K562 (cell line): ENCODE data around the gene ADPGK. TPM values are rescaled to one million over a fixed set of nuclear protein-coding genes. Genes with fewer than 3 reads are reported as not detected.

Experiments used
- ATAC-seq: fragments of 200-7000 bp; cut with Tn5 transposase; 3 replicates; pipeline ENCODE4 v1.9.1; 2020; ENCODE audit warnings: moderate library complexity
- BruUV-seq: library from RNA; stranded (reverse); fragments of 400-500 nt; replicated peaks from 2 replicates; lab custom pipeline; 2021; lab: Mats Ljungman, UMichigan
- CTCF ChIA-PET: fragments of 300-600 bp; formaldehyde crosslinking; extraction: SDS; loops from one replicate; lab custom pipeline; 2021; ENCODE audit warnings: low intra/inter-chr PET ratio; lab: Yijun Ruan, JAX
- POLR2A ChIA-PET: fragments of 300-600, 350-650 bp; sonication (Branson Sonifier 250); formaldehyde crosslinking; extraction: SDS; loops from one replicate; lab custom pipeline; 2021; ENCODE audit warnings: antibody characterized with exemption, inconsistent platforms; lab: Yijun Ruan, JAX
- DNase-seq, 4 experiments: peaks; one replicate each; pipeline versions ENCODE4 v3.0.0 to v3.0.0-alpha.2; 2011 to 2018; ENCODE audit warnings: low spot score in 3 of 4, mixed read lengths in 3 of 4; ENCODE audit errors: extremely low read depth in 1 of 4
- FAIRE-seq: peaks from 2 replicates; lab custom pipeline; 2011; peaks lifted over from hg19 to GRCh38; lab: Jason Lieb, UNC
- H2AFZ ChIP-seq: 2 replicates; pipeline ENCODE4 v1.6.0; 2011; ENCODE audit warnings: low read depth, low read length, control low read depth, inconsistent platforms
- H3K27ac ChIP-seq: fragments of 200-600 bp; 3 replicates; pipeline ENCODE4 v1.8.0; 2011; ENCODE audit warnings: low read depth, mild to moderate bottlenecking, control low read depth, inconsistent platforms, low read length, moderate library complexity, mixed read lengths; ENCODE audit errors: extremely low read depth
- H3K27me3 ChIP-seq, 2 experiments: fragments of 300-600 bp in 1 of 2; 2 replicates in 1 of 2; 3 replicates in 1 of 2; pipeline versions ENCODE4 v1.6.0 to v1.8.0; 2011; ENCODE audit warnings: inconsistent platforms in 2 of 2, low read length in 2 of 2, mild to moderate bottlenecking in 1 of 2, mixed read lengths in 1 of 2, moderate library complexity in 1 of 2; ENCODE audit not compliant: control insufficient read depth in 2 of 2, insufficient read depth in 2 of 2
- H3K36me3 ChIP-seq: fragments of 300-600 bp; 3 replicates; pipeline ENCODE4 v1.8.0; 2011; ENCODE audit warnings: mild to moderate bottlenecking, low read length, inconsistent platforms; ENCODE audit not compliant: control insufficient read depth, insufficient read depth
- H3K4me1 ChIP-seq, 2 experiments: fragments of 200-600 bp in 1 of 2; replicated peaks in 1 of 2; 2 replicates in 1 of 2; 3 replicates in 1 of 2; pipeline versions ENCODE4 v1.5.1 to v1.8.0; 2011; ENCODE audit warnings: inconsistent platforms in 2 of 2, low read length in 2 of 2, mild to moderate bottlenecking in 1 of 2, mixed read lengths in 1 of 2, moderate library complexity in 1 of 2; ENCODE audit not compliant: control insufficient read depth in 2 of 2, insufficient read depth in 2 of 2
- H3K4me2 ChIP-seq: 2 replicates; pipeline ENCODE4 v1.6.1; 2011; ENCODE audit warnings: low read length, control low read depth, inconsistent platforms, mixed read lengths; ENCODE audit not compliant: insufficient read depth
- H3K4me3 ChIP-seq: fragments of 200-600 bp; sonication (generic), shearing (Covaris generic); 2 replicates; pipeline ENCODE4 v1.5.1; 2016; ENCODE audit warnings: control low read depth, inconsistent platforms
- H3K79me2 ChIP-seq: fragments of 200-600 bp; 3 replicates; pipeline ENCODE4 v1.8.0; 2011; ENCODE audit warnings: low read length, inconsistent platforms; ENCODE audit not compliant: control insufficient read depth, insufficient read depth
- H3K9ac ChIP-seq, 2 experiments: 2 replicates each; pipeline versions ENCODE4 v1.6.0 to v1.6.1; 2011; ENCODE audit warnings: low read depth in 2 of 2, low read length in 2 of 2, control low read depth in 1 of 2, inconsistent platforms in 1 of 2, mild to moderate bottlenecking in 1 of 2, mixed read lengths in 1 of 2; ENCODE audit not compliant: insufficient read depth in 1 of 2
- H3K9me1 ChIP-seq: one replicate; pipeline ENCODE4 v1.6.0; 2011; ENCODE audit warnings: inconsistent platforms, mild to moderate bottlenecking, low read length, moderate library complexity; ENCODE audit not compliant: control insufficient read depth, insufficient read depth
- H3K9me3 ChIP-seq: replicated peaks from 2 replicates; pipeline ENCODE4 v1.5.1; 2011; ENCODE audit warnings: low read depth, low read length, inconsistent platforms; ENCODE audit not compliant: control insufficient read depth, insufficient read depth
- H4K20me1 ChIP-seq: replicated peaks from 2 replicates; pipeline ENCODE4 v1.6.1; 2011; ENCODE audit warnings: low read length, inconsistent platforms, mixed read lengths; ENCODE audit not compliant: control insufficient read depth, insufficient read depth
- CREB3 ChIP-seq: fragments of 450-650 bp; conservative IDR thresholded peaks from 2 replicates; pipeline ENCODE4 v1.6.1; 2016; ENCODE audit warnings: missing genetic modification characterization, low read depth, mild to moderate bottlenecking, missing compliant biosample characterization, moderate library complexity
- CXXC5 ChIP-seq: fragments of 250-450 bp; sonication (Bioruptor Pico); IDR thresholded peaks from 2 replicates; pipeline ENCODE4 v1.8.0; 2022; ENCODE audit warnings: inconsistent platforms, mild to moderate bottlenecking, moderate library complexity
- FOXA3 ChIP-seq, 2 experiments: fragments of 450-650 bp in 1 of 2; sonication (generic) in 1 of 2; formaldehyde crosslinking; IDR thresholded peaks in 1 of 2; conservative IDR thresholded peaks in 1 of 2; 2 replicates each; pipeline versions ENCODE4 v1.4.0 to v1.8.0; 2020 to 2022; ENCODE audit warnings: mild to moderate bottlenecking in 2 of 2, missing genetic modification reagents in 1 of 2
- PRDM10 ChIP-seq: fragments of 450-650 bp; IDR thresholded peaks from 2 replicates; pipeline ENCODE4 v1.6.1; 2018; ENCODE audit not compliant: partially characterized antibody
- TAL1 ChIP-seq: fragments of 450-650 bp; IDR thresholded peaks from 2 replicates; pipeline ENCODE4 v1.6.1; 2016; ENCODE audit warnings: mild to moderate bottlenecking
- ZC3H4 ChIP-seq: sonication (generic); formaldehyde crosslinking; IDR thresholded peaks from 2 replicates; pipeline ENCODE4 v1.9.0; 2021; ENCODE audit warnings: missing genetic modification reagents, borderline replicate concordance
- ZNF436 ChIP-seq: fragments of 250-450, 450-650 bp; sonication (Bioruptor Pico); formaldehyde crosslinking; IDR thresholded peaks from 2 replicates; pipeline ENCODE4 v1.7.0; 2020; ENCODE audit warnings: mild to moderate bottlenecking
- WGBS: fragments of 100-300 bp; shearing (Covaris generic); methylation state at CpG from one replicate; pipeline ENCODE4 v1.1.6; 2016; ENCODE audit warnings: low coverage, mixed read lengths; ENCODE audit not compliant: insufficient coverage; ENCODE audit errors: missing lambda C conversion rate; 5-methylcytosine and 5-hydroxymethylcytosine counted together
- in situ Hi-C: fragments of 300-500 bp; cut with MboI; formaldehyde crosslinking; loops from 4 replicates; pipeline ENCODE4 v1.15.0; 2018; ENCODE audit warnings: inconsistent platforms, mixed read lengths
- intact Hi-C: fragments of 100-400 bp; cut with micrococcal nuclease; formaldehyde crosslinking; loops from 2 replicates; pipeline ENCODE4 v1.14.2; 2022
- polyA plus RNA-seq, 8 experiments: library from polyadenylated mRNA; depleted of rRNA in 4 of 8; stranded (reverse) in 5 of 8; unstranded in 3 of 8; fragments of >200 nt; fragmentation: Nextera tagmentation in 2 of 8; fragmentation: Illumina TruSeq in 1 of 8; extraction: Ambion mirVana in 2 of 8; extraction: Trizol in 1 of 8; gene quantifications; 2 replicates each; pipeline versions ENCODE4 v1.2.1 to v1.2.3, GENCODE V29; 2011 to 2014; ENCODE audit warnings: inconsistent platforms in 1 of 8, missing spikeins in 1 of 8
- total RNA-seq, 7 experiments: library from RNA; depleted of rRNA in 6 of 7; stranded (reverse); fragments of >200 nt in 6 of 7; fragmentation: Illumina TruSeq in 2 of 7; extraction: Trizol in 2 of 7; gene quantifications; 2 replicates each; pipeline versions ENCODE4 v1.2.1 to v1.2.3, GENCODE V29; 2011 to 2021; ENCODE audit warnings: low replicate concordance in 1 of 7

The ADPGK gene
- total and polyA plus RNA-seq, 9 of the 15 experiments (the other 6 are each of a cell fraction or from before 2014, with no cell fraction given), result 13.4 to 97.4 (median 48.5) TPM

DNA sequence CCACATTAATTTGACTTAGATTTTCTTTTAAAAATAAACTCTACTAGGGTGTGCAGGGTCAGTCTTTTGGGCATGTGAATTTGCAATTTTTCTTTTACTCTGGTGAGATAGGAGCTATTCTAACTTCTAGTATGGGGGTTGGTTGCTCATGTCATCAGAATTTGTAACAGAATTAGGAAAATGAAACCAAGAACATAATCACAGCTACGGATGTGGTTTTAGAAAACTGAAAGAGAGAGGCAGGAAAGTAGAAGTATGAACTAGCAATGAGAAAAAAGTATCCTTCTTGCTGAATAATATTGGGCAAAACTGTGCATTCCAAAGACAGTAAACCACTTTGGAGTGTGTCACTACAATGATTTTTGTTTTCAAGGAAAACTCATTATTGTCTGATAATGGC is 43.3 kb downstream of the ADPGK start:
- H3K27me3 ChIP-seq, result no peaks in the 10 kb centered on the region
- no peak overlapping the region for H3K9ac ChIP-seq
- POLR2A ChIA-PET, result interaction anchor here (1.4 kb wide), 1 partner anchor 8 kb away, joined by 3 read pairs; no protein-coding TSS in a partner anchor
- H3K9me3 ChIP-seq, result no peaks in the 10 kb centered on the region
- H3K4me3 ChIP-seq, result no peak overlapping the region
- H3K9me1 ChIP-seq, result no peaks in the 10 kb centered on the region
- DNase-seq, result no peak
- BruUV-seq, result no TSS peak
- no peak for ATAC-seq
- peaks cover 43% of the 10 kb centered on the region for H3K36me3 ChIP-seq
- TF ChIP-seq ZNF436 (CRISPR knock-in tag), result no peak
- TF ChIP-seq FOXA3 (CRISPR knock-in tag; conservative IDR thresholded peaks at IDR 0.05 in 1 of 2, IDR thresholded peaks at IDR 0.05 in 1 of 2), result no peak
- no peak for TF ChIP-seq CXXC5 (CRISPR knock-in tag)
- no peak for TF ChIP-seq PRDM10
- TF ChIP-seq ZC3H4 (CRISPR knock-in tag), result no peak
- no peak for TF ChIP-seq CREB3 (tag)
- no peak for TF ChIP-seq TAL1
- H4K20me1 ChIP-seq, result no peaks in the 10 kb centered on the region
- WGBS, result 78% methylated on average over 1 of the region's 1 CpG
- no peak overlapping the region for H3K27ac ChIP-seq
- H2AFZ ChIP-seq, result no peak overlapping the region
- H3K4me2 ChIP-seq, result no peak overlapping the region
- in situ Hi-C loops (no loop called here), intact Hi-C loops (no loop called here)
- CTCF ChIA-PET, result no interaction called here
- no peaks in the 10 kb centered on the region for H3K4me1 ChIP-seq
- no peak for FAIRE-seq
- H3K79me2 ChIP-seq, result no peaks in the 10 kb centered on the region
